Measurements from ENCODE around the gene TMEM232.

The TMEM232 gene

GRCh38 chr5:110383231-110383630 lies 343.2 kb downstream of the TMEM232 start:
- DNase-seq, result no peak

DNA sequence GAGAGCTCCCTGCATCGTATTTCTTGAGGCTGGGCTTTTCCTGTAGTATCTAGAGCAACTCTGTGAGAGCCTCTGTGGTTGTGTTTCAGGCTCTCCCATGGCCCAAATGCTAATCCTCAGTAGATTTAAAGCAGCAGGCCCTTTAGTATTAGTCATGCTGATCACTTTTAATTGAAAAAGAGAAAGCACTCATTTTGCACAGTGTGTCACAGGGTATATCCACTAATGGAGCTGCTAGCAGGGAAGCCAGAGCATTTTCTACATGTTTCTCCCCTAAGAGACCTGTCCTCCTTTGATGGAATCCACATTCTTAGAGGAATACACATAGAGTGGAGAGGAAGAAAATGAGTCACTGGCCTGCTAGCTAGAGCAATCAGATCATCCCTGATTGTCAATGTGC lies 348.5 kb downstream of the TMEM232 start:
- no peak for DNase-seq

- no peak for DNase-seq
Observed at GRCh38 chr5:110377361-110377760, 349.1 kb downstream of the TMEM232 start.

- no peak for DNase-seq
Observed at GRCh38 chr5:110376281-110376951, 350.1 kb downstream of the TMEM232 start.

DNA sequence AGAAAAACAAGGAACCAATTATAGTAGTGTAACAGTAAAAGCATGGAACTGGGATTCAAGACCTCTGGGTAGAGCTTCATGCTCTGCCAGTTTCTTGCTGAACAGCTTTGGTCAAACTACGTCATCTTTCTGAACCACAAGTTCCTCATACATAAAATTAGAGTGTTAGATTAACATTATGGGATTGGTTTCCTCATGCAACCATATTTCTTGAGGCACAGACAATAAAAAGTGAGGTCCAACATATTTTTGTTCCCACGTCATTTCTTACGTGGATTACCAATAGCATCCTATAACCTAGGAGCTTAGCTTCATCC lies 354.8 kb downstream of the TMEM232 start:
- DNase-seq, result no peak

DNA sequence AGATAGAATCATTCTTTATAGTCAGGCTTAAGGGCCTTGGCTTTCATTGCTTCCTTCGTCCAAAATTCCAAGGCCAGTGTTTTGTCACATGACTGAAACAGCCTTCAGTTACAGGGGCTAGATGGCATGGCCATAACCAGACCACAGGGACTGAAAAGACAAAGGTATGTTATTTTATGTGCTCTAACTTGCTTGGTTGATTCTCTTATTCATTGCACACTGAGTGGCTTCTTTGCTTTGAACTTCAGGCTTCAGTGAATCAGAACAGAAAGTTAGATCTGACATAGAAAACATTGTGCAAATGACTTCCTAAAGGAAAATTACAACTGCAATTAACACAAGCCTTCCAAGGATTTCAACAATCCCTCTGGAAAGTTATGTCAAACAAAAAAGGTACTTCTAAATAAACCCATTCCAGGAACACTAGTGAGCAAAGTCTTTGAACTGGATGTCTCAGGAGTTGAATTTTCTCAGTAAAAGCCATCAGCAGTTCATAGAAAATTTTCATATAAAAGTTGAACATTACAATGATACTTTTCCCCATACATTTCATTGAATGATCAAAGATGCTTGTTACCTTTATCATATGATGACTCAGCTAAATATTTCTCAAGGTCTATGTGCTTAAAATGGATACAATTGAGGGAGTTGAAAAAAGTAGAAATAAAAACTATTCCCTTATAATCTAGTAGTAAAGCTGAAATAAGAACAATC lies 355.3 kb downstream of the TMEM232 start:
- DNase-seq, result no peak
